DMS53 treated with DMSO at 0.1 percent for 48 hours (cell line): ENCODE measurements around the gene XYLT1.

Experiments
- DNase-seq: peaks from one replicate; lab custom pipeline; 2025; ENCODE audit not compliant: unreplicated experiment; lab: John Stamatoyannopoulos, UW

The XYLT1 gene

DNA sequence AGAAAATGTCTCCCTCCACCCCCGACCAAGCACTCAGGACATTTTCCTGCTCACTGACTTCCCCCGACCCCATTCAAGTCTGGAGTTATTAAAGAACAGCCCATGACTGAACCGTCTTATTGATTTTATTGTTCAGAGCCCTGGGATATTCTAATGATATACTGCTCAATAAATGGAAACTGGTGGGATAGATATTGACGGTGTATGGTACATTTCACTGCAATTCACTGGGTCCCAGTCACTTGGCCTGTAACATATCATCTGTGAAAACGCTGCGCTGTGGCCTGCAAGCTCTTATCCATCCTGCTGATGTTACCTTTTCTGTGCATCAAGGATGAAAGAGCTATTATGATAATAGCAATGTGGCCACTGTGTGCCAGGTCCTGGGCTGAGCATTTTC is 258.2 kb downstream of the XYLT1 start:
- DNase-seq: no peak

DNA sequence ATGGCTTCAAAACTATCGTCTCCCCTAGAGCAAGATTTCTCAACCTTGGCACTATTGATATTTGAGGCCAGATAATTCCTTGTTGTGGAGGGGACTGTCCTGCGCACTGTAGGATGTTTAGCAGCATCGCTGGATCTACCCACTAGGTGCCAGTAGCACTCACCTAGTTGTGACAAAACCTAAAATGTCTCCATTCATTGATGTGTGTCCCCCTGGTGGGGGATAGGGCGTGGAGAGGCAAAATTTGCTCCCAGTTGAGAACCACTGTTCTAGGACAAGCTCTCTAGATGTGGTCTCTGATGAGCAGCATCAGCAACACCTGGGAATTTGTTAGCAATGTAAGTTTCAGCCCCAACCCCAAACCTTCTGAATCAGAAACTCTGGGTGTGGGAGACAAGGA is 259.0 kb downstream of the XYLT1 start:
- no peak for DNase-seq

GRCh38 chr16:17206712-17207111 is 264.0 kb downstream of the XYLT1 start:
- DNase-seq: no peak

- no peak for DNase-seq
These were observed 265.2 kb downstream of the XYLT1 start for GRCh38 chr16:17205279-17206211.

- no peak for DNase-seq
These were observed 266.1 kb downstream of the XYLT1 start for GRCh38 chr16:17204644-17205043.

GRCh38 chr16:17204206-17204605 is 266.6 kb downstream of the XYLT1 start:
- DNase-seq: no peak

DNA sequence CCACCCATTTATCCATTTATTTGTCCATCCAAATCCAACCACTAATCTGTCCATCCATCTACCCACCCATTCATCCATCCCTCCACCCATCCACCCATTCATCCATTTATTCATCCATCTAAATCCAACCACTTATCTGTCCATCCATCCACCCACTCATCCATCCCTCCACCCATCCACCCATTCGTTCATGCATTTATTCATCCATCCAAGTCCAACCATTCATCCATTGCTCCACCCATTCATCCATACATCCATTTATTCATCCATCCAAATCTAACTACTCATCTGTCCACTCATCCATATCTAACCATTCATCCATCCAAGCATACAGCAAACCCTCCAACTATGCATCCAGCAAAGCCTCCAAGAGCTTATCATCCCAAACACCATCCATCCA is 267.3 kb downstream of the XYLT1 start:
- DNase-seq: no peak

DNA sequence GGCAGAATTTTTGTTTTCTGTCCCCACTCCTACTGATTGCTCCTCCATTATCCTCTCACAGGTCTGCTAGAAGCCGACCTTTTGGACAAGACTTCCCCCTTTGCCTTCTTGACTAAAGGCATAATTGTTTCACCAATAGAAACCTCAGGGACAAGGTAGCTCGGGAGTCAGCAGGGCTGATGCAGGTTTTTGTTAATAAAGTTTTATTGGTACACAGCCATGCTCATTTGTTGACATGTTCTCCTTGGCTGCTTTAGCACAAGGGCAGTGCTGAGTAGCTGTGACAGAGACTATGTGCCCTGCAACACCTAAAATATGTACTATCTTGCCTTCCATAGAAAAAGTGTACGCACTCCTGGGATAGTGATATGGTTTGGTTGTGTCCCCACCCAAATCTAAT is 271.6 kb downstream of the XYLT1 start:
- no peak for DNase-seq

- no peak for DNase-seq
These were observed 274.2 kb downstream of the XYLT1 start for GRCh38 chr16:17196526-17196925.

DNA sequence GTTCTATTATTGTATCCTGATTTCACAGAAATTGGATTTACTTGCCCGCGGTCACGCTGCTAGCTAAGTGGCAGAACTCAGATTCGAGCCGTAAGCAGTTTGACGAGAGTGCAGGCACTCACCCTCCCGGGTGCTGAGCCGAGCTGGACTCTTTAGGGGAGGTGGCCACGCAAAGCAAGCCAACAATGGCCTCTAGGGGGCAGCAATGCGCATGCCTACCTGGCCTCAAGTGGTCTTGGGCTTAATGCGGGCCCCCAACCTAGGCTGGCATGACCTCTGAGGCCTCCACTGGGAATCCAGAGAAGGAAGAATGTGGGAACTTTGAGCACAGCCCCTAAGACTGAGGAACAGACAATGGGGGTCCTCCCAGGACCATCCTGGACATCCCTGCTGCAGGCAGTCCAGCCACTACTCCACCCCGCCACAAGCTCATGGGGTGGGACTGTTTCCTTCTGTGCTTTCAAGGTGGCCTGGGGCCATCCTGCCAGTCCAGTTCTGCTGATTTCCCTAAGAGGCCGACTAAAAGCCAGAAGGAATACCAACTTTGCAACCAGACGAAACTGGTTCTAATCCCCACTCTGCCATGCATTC is 276.5 kb downstream of the XYLT1 start:
- no peak for DNase-seq

GRCh38 chr16:17193566-17194100 is 277.1 kb downstream of the XYLT1 start:
- DNase-seq: no peak

- no peak for DNase-seq
These were observed 286.7 kb downstream of the XYLT1 start for GRCh38 chr16:17184026-17184425.

DNA sequence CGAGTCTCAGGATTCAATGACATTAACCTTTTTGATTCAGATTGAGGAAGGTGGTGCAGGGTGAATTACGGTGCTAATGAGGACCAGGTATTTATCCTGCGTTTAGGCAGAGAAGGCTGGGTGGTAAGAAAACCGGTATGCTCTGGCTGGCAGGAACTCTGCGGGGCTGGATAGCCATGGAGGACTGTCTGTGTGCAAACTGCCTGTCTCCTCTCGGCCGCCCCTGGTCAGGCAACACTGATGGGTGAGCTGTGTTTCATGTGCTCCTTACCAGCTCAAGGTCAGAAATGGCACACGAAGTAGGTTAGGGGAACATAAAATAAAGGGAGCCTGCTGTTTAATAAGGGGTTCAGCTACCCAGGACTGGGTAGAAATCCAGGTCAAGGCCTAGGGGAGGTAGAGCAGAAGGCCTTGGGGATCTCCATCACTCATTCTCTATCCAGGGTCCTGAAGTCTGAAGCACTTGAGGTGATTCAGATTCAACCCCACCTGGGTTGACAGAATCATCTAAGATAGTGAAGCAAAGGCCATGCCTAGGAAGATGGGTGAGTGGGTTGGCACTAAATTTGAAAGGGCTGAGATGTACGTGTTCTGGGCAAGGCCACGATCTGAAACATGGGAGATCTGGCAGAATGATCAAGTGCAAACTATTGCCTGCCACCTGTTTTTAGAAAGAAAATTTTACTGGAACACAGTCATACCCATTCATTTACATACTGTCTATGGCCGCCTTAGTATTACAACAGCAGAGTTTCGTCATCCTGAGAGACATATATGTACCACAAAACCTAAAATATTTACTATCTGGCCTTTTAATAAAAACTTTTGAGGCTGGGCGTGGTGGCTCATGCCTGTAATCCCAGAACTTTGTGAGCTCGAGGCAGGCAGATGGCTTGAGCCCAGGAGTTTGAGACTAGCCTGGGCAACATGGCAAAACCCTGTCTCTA is 292.5 kb downstream of the XYLT1 start:
- no peak for DNase-seq

GRCh38 chr16:17177242-17177958 is 293.4 kb downstream of the XYLT1 start:
- no peak for DNase-seq

DNA sequence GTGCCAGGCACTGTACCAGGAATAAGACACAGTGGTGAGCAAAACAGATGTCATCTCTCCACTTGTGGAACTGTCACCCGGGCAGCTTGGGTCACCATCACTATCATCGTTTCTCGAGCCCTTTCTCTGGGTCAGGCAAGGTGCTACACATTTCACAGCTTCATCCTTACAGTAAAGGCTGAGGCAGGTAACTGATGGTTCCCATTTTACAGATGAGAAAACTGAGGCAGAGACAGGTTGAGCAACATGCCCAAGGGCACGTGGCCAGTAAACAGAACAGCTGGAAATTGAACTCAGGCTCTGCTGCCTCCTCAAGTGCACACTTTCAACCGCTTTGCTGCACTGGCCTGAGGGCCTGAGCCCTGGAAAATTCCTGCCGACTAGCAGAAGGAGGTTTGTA is 294.6 kb downstream of the XYLT1 start:
- no peak for DNase-seq

GRCh38 chr16:17173281-17173680 is 297.5 kb downstream of the XYLT1 start:
- DNase-seq: no peak

DNA sequence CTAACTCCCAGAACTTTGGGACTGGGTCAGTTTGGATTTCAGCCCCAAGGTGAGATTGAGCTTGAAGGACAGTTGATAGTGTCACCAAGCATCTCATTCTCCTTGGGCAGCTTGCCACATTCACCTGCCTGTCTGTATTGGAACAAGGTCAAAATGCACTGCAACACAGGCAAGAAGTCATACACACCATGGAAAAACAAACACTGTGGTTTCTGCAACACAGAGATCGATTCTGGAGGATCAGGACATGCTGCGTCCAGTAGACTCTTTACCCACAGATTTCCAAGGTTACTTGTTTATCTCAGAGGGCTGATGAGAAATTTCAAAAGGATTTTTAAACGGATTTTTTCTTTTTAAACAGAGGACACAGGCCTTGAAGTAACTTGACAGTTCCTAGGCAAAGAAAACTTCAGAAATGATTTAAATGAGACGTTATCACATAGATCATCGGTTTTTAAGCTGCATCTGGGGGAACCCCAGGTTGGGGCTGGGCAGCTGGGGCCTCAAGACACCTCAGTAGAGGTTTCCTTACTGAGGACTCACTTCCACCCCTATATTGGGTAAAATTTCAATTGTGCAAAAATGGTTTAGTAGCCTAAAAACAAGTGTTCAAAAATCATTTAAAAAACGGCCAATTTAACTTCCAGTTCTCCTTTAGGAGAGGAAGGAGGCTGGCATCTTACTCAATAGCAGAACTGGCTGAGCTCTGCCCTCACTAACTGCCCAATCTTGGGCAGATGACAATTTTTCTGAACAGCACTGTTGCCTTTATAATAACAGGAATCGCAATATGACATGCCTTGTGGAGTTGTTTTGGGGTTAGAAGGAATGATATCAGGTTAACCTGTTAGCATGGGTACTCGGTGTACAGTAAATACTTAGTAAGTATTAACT is 299.3 kb downstream of the XYLT1 start:
- DNase-seq: no peak

DNA sequence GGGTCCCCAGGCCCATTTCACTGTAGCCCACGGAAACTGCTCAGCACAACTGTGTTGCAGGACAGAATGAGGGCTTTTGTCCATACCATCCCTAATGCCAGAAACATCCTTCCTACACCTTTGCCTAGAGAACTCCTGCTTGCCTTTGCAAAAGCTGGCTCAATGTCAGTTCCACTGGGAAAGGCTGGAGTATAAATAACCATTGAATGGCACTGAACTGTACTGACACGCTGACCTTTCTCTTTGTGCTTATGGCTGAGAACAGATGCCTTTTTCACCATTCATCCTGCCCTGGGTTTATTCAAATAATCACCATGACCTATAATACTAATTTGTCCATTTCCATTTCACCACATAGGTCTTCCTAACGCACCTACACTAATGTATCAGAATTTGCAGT is 300.3 kb downstream of the XYLT1 start:
- DNase-seq: no peak

- DNase-seq: no peak
These were observed 302.6 kb downstream of the XYLT1 start for GRCh38 chr16:17168181-17168580.

DNA sequence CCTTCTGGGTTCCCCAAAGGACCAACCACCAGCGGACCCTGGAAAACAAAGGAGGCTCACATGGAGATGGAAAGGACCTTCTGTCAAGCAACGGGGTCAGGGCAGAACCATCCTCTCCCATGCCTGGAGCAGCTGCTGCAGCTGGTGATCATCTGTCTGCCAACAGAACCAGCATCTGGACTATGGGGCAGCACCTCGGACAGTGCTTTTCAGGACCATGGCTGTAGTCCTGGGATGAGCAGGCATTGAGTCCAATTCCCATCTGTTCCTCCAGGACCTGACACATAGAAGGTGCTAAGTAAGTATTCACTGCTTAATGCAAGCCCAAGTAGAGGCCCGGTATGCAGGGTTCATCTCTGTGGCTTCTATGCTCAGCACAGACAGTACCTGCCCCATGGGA is 304.7 kb downstream of the XYLT1 start:
- no peak for DNase-seq
